Measurements from ENCODE around the gene SMARCA2. TPM values are rescaled to one million over a fixed set of nuclear protein-coding genes. Genes with fewer than 3 reads are reported as not detected.

Gene SMARCA2
- polyA plus RNA-seq, 2 of the 4 experiments (the other 2 are of a cell fraction) = 28.7 to 33.0 TPM

DNA sequence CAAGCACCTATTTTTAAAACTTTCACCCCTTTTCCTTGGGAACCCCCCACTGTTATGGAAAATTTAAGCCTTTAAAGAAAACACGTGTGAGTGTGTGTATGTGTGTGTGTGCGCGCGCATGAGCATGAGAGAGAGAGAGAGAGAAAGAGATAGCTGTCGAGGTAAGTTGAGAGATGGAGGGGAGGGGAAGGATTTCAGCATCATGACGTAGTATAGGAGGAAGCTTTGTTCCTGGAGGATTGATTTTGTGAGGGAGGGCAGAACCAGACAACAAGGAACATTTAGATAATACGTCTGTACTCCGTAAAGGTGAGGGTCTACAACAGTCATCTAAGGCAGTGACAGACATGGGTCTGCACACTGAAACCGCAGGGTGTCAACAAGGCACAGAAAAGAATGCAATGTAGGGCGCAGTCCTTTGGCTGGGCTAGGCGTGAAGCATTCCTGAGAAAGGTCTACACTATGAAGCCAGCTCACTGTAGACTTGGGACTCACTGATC is 227.7 kb downstream of the SMARCA2 start:
- H3K27ac ChIP-seq = peak overlapping the region; percentile 84 to 88
- WGBS (ENCODE audit: missing lambda C conversion rate) = 81% methylated on average over 11 of the region's 11 CpGs
- CTCF ChIA-PET = interaction anchor here (1.2 to 1.6 kb wide), 2 partner anchors 10 to 485 kb away, joined by 4 read pairs; no protein-coding TSS in a partner anchor
- H3K9me3 ChIP-seq = no peaks in the 10 kb centered on the region
- H3K4me1 ChIP-seq = peaks cover 10% of the 10 kb centered on the region
- DNase-seq (ENCODE audit: low read depth in 1 of 2, low spot score in 1 of 2) (no peak), ATAC-seq (no peak), FAIRE-seq (no peak)
- POLR2A ChIA-PET = interaction anchor here (0.7 to 1.6 kb wide), 3 partner anchors 8 to 12 kb away, joined by 3 read pairs; no protein-coding TSS in a partner anchor
- TF ChIP-seq JUNB (IDR thresholded peaks at IDR 0.05) (no peak), CHD4 (IDR thresholded peaks at IDR 0.05; ENCODE audit: borderline replicate concordance) (no peak), RCOR1 (IDR thresholded peaks at IDR 0.05; ENCODE audit: low read depth, low read length) (no peak), EHF (CRISPR knock-in tag; IDR thresholded peaks at IDR 0.05) (no peak), KDM5A (IDR thresholded peaks at IDR 0.05) (no peak), RNF2 (IDR thresholded peaks at IDR 0.05; ENCODE audit: borderline replicate concordance, low read depth) (no peak), CHD2 (IDR thresholded peaks at IDR 0.05; ENCODE audit: low read length, partially characterized antibody) (no peak), HEYL (CRISPR knock-in tag; IDR thresholded peaks at IDR 0.05) (no peak), NFE2L2 (conservative IDR thresholded peaks at IDR 0.05; ENCODE audit: low read length) (no peak)
- TF ChIP-seq, protein P1, sequence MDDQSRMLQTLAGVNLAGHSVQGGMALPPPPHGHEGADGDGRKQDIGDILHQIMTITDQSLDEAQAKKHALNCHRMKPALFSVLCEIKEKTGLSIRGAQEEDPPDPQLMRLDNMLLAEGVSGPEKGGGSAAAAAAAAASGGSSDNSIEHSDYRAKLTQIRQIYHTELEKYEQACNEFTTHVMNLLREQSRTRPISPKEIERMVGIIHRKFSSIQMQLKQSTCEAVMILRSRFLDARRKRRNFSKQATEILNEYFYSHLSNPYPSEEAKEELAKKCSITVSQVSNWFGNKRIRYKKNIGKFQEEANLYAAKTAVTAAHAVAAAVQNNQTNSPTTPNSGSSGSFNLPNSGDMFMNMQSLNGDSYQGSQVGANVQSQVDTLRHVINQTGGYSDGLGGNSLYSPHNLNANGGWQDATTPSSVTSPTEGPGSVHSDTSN (IDR thresholded peaks at IDR 0.05) = no peak
- H3K4me2 ChIP-seq = peak overlapping the region; percentile 79
- peak overlapping the region; percentile 46 for H3K4me3 ChIP-seq

Small RNAs within 50 kb of the gene (small RNA-seq; reads per million reads assigned to genes)
- gene RN7SL592P = 0 reads per million in 6 experiments
- gene RNU2-25P = 0 to 1.4 (median 0.39) reads per million in 6 experiments

Measured in A549 (cell line).